ENCODE results near the gene CTSK.

- no peak for TF ChIP-seq CTCF (conservative IDR thresholded peaks at IDR 0.05; ENCODE audit: low read depth, low read length)
- TF ChIP-seq POLR2A (IDR thresholded peaks at IDR 0.05; ENCODE audit: low read depth, low read length) = no peak
- TF ChIP-seq CHD1 (IDR thresholded peaks at IDR 0.05; ENCODE audit: low read depth, low read length) = no peak
- TF ChIP-seq USF2 (IDR thresholded peaks at IDR 0.05; ENCODE audit: low read depth, low read length) = no peak
- TF ChIP-seq MAZ (IDR thresholded peaks at IDR 0.05; ENCODE audit: borderline replicate concordance, low read depth, low read length) = no peak
- no peak for TF ChIP-seq RAD21 (IDR thresholded peaks at IDR 0.05; ENCODE audit: low read length)
- TF ChIP-seq MXI1 (IDR thresholded peaks at IDR 0.05; ENCODE audit: borderline replicate concordance, low read depth, low read length) = no peak
- TF ChIP-seq CEBPB (IDR thresholded peaks at IDR 0.05; ENCODE audit: low read depth, low read length) = no peak
- TF ChIP-seq RFX5 (IDR thresholded peaks at IDR 0.05; ENCODE audit: low read depth, low read length) = no peak
- TF ChIP-seq ELK1 (IDR thresholded peaks at IDR 0.05; ENCODE audit: borderline replicate concordance, low read depth, low read length) = no peak
- TF ChIP-seq MAFK (IDR thresholded peaks at IDR 0.05; ENCODE audit: low read depth, low read length) = no peak
These were observed 46.3 kb downstream of the CTSK start for GRCh38 chr1:150761801-150762200.

Data from IMR-90 (cell line).